Esophagus squamous epithelium (tissue), 5 donors: ENCODE results near the gene ZDHHC14. TPM values are rescaled to one million over a fixed set of nuclear protein-coding genes. Genes with fewer than 3 reads are reported as not detected.

Experiments
- DNase-seq: peaks from one replicate; lab custom pipeline; 2025; lab: John Stamatoyannopoulos, UW
- H3K27ac ChIP-seq, 4 donors: fragments of 200-600 bp; sonication (generic); one replicate each; pipeline ENCODE4 v1.5.1; 2016 to 2019; ENCODE audit warnings: mild to moderate bottlenecking in 1 of 4
- H3K27me3 ChIP-seq, 4 donors: fragments of 200-600 bp; sonication (generic); 1 replicate in 3 of 4; 2 replicates in 1 of 4; pipeline versions ENCODE4 v1.5.1 to v1.6.0; 2017 to 2021; ENCODE audit warnings: antibody characterized with exemption in 1 of 4
- H3K36me3 ChIP-seq, 3 donors: fragments of 200-600 bp; sonication (generic); one replicate each; pipeline ENCODE4 v1.5.1; 2016 to 2019
- H3K4me1 ChIP-seq, 3 donors: fragments of 200-600 bp; sonication (generic); one replicate each; pipeline ENCODE4 v1.5.1; 2017 to 2019
- H3K4me3 ChIP-seq, 4 donors: fragments of 200-600 bp; sonication (generic); 1 replicate in 3 of 4; 2 replicates in 1 of 4; pipeline ENCODE4 v1.5.1; 2016 to 2019; ENCODE audit warnings: mild to moderate bottlenecking in 2 of 4, moderate library complexity in 1 of 4
- H3K9me3 ChIP-seq, 3 donors: fragments of 200-600 bp; sonication (generic); one replicate each; pipeline ENCODE4 v1.5.1; 2016 to 2019
- POLR2A ChIP-seq, 4 donors: fragments of 450-650 bp; IDR thresholded peaks; one replicate each; pipeline ENCODE4 v1.6.1; 2017; ENCODE audit warnings: antibody characterized with exemption in 4 of 4, mild to moderate bottlenecking in 4 of 4, moderate library complexity in 3 of 4
- WGBS, 2 donors: methylation state at CpG; one replicate each; pipeline ENCODE4 v1.1.5; 2018; 5-methylcytosine and 5-hydroxymethylcytosine counted together
- intact Hi-C: fragments of 100-400 bp; cut with DNase I; formaldehyde crosslinking; loops from one replicate; pipeline ENCODE4 v1.15.0; 2022
- total RNA-seq, 4 donors: library from RNA; depleted of rRNA; stranded (reverse); fragments of >200 nt; gene quantifications; one replicate each; pipeline ENCODE4 v1.1.0, GENCODE V29; 2016
- TF ChIP-seq, protein P1 (sequence below), 6 experiments: fragments of 450-650 bp in 4 of 6; fragments of 200-600 bp in 2 of 6; sonication (generic) in 2 of 6; IDR thresholded peaks; one replicate each; pipeline ENCODE4 v1.5.1; 2016 to 2019; ENCODE audit warnings: antibody characterized with exemption in 6 of 6, mild to moderate bottlenecking in 4 of 6, moderate library complexity in 4 of 6
- donor health status: DM: yes; HTN: yes; CAD: no.

The ZDHHC14 gene
- total RNA-seq, 4 donors from 2014 or later, result 6.1 to 15.6 (median 6.9) TPM

DNA sequence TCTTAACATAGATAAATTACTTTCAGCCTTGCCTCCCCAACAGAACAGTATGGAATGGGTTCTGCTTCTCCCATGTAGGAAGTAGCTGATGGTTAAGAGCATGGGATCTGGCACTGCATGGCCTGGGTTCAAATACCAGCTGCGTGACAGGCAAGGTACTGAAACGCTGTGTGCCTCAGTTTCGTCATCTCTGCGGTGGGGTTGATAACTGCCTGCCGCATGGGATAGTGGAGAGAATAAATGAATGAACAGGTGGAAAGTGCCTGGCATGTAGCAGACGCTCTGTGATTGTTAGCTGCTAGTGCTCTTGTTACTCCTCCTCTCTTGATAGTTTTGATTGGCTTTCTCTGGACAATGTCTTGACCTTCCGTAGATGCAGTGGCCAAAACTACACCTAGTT lies 213.3 kb downstream of the ZDHHC14 start:
- Histone ChIP-seq H3K4me3 (no peak overlapping the region), H3K27ac (no peak overlapping the region), H3K36me3 (peaks cover 0 to 9% (median 0%) of the 10 kb centered on the region in 3 donors), H3K9me3 (peaks cover 0 to 16% (median 8%) of the 10 kb centered on the region in 3 donors), H3K4me1 (peaks cover 0 to 26% (median 8%) of the 10 kb centered on the region in 3 donors), H3K27me3 (no peaks in the 10 kb centered on the region)
- intact Hi-C loops, result no loop called here
- TF ChIP-seq POLR2A (IDR thresholded peaks at IDR 0.05), result no peak
- TF ChIP-seq, protein P1, sequence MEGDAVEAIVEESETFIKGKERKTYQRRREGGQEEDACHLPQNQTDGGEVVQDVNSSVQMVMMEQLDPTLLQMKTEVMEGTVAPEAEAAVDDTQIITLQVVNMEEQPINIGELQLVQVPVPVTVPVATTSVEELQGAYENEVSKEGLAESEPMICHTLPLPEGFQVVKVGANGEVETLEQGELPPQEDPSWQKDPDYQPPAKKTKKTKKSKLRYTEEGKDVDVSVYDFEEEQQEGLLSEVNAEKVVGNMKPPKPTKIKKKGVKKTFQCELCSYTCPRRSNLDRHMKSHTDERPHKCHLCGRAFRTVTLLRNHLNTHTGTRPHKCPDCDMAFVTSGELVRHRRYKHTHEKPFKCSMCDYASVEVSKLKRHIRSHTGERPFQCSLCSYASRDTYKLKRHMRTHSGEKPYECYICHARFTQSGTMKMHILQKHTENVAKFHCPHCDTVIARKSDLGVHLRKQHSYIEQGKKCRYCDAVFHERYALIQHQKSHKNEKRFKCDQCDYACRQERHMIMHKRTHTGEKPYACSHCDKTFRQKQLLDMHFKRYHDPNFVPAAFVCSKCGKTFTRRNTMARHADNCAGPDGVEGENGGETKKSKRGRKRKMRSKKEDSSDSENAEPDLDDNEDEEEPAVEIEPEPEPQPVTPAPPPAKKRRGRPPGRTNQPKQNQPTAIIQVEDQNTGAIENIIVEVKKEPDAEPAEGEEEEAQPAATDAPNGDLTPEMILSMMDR (IDR thresholded peaks at IDR 0.05), result no peak
- DNase-seq, result no peak
- WGBS, 2 donors, result 90 to 97% methylated on average over 7 of the region's 7 CpGs

GRCh38 chr6:157595768-157596167 lies 214.8 kb downstream of the ZDHHC14 start:
- Histone ChIP-seq H3K4me1 (peaks cover 0 to 26% (median 8%) of the 10 kb centered on the region in 3 donors), H3K27me3 (no peaks in the 10 kb centered on the region), H3K4me3 (no peak overlapping the region), H3K36me3 (peaks cover 0 to 9% (median 0%) of the 10 kb centered on the region in 3 donors), H3K27ac (no peak overlapping the region), H3K9me3 (peaks cover 0 to under 1% (median 0%) of the 10 kb centered on the region in 3 donors)
- DNase-seq, result no peak
- intact Hi-C loops, result loop anchor here (5.0 kb wide), 1 partner anchor 278 kb away; no protein-coding TSS in a partner anchor
- WGBS, 2 donors, result 92 to 99% methylated on average over 8 of the region's 8 CpGs
- TF ChIP-seq POLR2A (IDR thresholded peaks at IDR 0.05), result no peak
- TF ChIP-seq, protein P1 (IDR thresholded peaks at IDR 0.05), result no peak

- TF ChIP-seq POLR2A (IDR thresholded peaks at IDR 0.05), result no peak
- TF ChIP-seq, protein P1 (IDR thresholded peaks at IDR 0.05), result no peak
- Histone ChIP-seq H3K36me3 (peaks cover 0 to 9% (median 0%) of the 10 kb centered on the region in 3 donors), H3K9me3 (no peaks in the 10 kb centered on the region), H3K27ac (peak overlapping the region in 1 of 4 donors; percentile 45), H3K4me1 (peaks cover 0 to 26% (median 8%) of the 10 kb centered on the region in 3 donors), H3K27me3 (no peaks in the 10 kb centered on the region), H3K4me3 (no peak overlapping the region)
- DNase-seq, result no peak
- WGBS, 2 donors, result 71 to 84% methylated on average over 2 to 6 of the region's 6 CpGs
- intact Hi-C loops, result loop anchor here (5.0 kb wide), 1 partner anchor 279 kb away; no protein-coding TSS in a partner anchor
Measured at GRCh38 chr6:157596461-157596860, 215.5 kb downstream of the ZDHHC14 start.

GRCh38 chr6:157596886-157597285 lies 215.9 kb downstream of the ZDHHC14 start:
- Histone ChIP-seq H3K27me3 (no peaks in the 10 kb centered on the region), H3K36me3 (peaks cover 0 to 9% (median 0%) of the 10 kb centered on the region in 3 donors), H3K4me3 (no peak overlapping the region), H3K9me3 (no peaks in the 10 kb centered on the region), H3K4me1 (peaks cover 0 to 26% (median 8%) of the 10 kb centered on the region in 3 donors), H3K27ac (peak overlapping the region in 1 of 4 donors; percentile 45)
- DNase-seq, result no peak
- intact Hi-C loops, result loop anchor here (5.0 kb wide), 1 partner anchor 280 kb away; no protein-coding TSS in a partner anchor
- WGBS, 2 donors, result 77 to 90% methylated on average over 15 of the region's 15 CpGs
- TF ChIP-seq, protein P1 (IDR thresholded peaks at IDR 0.05), result no peak
- no peak for TF ChIP-seq POLR2A (IDR thresholded peaks at IDR 0.05)

DNA sequence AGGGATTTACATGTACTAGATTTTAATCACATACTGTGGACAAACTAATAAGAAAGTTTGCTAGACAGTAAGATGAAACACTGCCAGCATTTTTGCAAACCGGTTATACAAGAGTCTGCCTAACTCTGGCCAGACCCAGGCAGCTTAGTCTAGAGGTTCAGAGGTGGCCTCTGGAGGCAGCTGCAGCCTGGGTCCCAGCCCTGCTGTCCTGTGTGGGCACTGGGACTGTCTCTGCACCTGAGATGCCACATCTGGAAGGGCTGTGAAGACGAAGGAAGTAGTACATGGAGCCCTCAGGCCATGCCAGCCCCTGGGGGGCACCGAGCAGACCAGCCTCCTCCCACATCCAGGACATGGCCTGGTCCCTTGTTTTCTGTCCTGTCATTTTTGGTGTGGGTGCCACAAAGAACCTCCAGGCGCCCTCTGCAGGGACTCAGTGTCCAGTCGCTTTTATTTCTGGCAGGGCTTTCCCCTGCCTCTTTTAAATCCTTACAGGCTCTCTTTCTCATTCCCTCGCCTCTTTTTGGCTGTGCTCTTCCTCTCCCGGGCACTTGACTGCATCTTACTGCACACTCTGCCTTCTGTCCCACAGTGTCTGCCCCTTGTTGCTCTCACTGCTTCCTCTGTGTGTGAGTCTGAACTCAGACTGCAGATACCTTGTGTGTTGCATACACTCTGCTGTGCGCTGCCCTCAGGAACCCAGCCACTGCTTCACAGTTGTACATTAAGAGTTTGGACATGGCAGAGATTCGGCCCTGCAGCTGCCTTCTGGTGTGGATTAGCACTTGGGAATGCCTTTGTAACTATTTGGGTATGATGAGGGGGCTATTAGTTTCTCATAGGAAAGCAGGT lies 216.7 kb downstream of the ZDHHC14 start:
- 47 to 49% methylated on average over 7 to 9 of the region's 9 CpGs for WGBS, 2 donors

More for the DNA sequence above, 216.7 kb downstream of the ZDHHC14 start:
- no peak for DNase-seq
- H3K36me3 ChIP-seq, result peaks cover 0 to 9% (median 0%) of the 10 kb centered on the region in 3 donors
- intact Hi-C loops, result loop anchor here (5.0 kb wide), 1 partner anchor 280 kb away; no protein-coding TSS in a partner anchor
- H3K4me3 ChIP-seq, result no peak overlapping the region
- TF ChIP-seq, protein P1 (IDR thresholded peaks at IDR 0.05), result peak in 5 of 6 experiments; percentile 23 to 58 (median 47)
- no peak for TF ChIP-seq POLR2A (IDR thresholded peaks at IDR 0.05)
- H3K27me3 ChIP-seq, result no peaks in the 10 kb centered on the region
- peaks cover 0 to 26% (median 8%) of the 10 kb centered on the region in 3 donors for H3K4me1 ChIP-seq
- no peaks in the 10 kb centered on the region for H3K9me3 ChIP-seq
- peak overlapping the region in 3 of 4 donors; percentile 3 to 45 (median 4) for H3K27ac ChIP-seq
